Fibroblast of peridontal ligament (primary cell): ENCODE results near the gene C1orf174.

ENCODE experiments used
- DNase-seq: peaks from one replicate; pipeline ENCODE4 v3.0.0-alpha.2; 2010; ENCODE audit errors: extremely low read depth

C1orf174 gene

DNA sequence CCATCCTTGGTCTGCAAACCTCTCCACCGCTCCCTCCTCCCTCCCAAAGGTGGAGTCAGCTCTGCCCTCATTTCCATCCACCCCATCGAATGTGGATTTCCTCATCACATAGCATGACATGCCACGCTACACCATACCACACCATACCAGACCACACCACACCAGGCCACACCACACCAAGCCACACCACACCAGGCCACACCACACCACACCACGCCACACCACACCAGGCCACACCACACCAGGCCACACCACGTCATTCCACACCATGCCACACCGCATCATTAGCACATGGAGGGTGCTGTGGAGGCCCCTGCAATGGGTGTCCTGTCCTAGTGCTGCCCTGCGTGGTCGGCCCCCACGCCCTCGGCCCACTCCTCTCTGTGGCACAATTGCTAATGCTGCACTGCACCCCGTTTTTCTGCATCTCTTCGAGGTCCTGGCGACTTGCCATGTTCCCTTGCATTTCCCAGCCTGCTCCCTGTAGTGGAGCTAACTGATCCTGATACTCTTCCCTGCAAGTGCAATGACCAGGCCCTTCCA is 31.5 kb downstream of the C1orf174 start:
- no peak for DNase-seq

DNA sequence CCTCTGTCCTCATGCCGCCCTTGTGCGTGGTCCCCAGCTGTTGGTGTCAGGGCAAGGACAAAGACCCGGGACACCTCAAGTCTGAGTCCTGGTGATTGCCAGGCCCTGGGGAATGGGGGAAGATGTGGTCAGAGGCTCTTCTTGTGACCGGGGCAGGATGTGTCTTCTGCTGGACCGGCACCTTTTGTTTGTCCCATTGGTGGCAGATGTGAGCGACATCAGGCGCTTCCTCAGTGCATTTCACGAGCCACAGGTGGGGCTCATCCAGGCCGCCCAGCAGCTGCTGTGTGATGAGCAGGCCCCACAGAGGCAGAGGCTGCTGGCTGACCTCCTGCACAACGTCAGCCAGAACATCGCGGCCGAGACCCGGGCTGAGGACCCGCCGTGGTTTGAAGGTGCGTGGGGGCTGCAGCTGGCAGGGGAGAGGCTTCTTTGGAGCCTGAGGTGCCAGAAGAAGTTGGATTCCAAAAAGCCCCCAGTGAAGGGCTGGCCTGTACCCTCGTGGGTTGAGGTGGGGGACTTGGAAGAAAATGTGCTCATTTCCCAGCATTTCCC is 34.4 kb downstream of the C1orf174 start:
- DNase-seq, result no peak

DNA sequence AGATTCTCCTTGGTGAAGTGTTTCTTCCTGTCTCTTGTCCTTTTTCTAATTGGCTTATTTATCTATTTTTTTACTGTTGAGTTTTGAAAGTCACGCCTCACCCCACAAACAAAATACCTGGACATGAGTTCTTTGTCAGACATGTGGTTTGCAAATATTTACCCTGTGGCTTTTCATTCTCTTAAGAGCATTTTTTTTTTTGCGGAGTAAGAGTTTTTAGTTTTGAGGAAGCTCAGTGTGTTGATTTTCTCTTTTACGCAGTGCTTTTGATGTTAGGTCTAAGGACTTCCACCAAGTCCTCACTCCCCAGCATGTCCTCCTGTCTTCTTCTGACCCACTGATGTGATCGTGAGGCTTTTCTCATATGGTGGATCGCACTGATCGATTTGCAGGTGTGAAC is 35.2 kb downstream of the C1orf174 start:
- DNase-seq, result no peak

DNA sequence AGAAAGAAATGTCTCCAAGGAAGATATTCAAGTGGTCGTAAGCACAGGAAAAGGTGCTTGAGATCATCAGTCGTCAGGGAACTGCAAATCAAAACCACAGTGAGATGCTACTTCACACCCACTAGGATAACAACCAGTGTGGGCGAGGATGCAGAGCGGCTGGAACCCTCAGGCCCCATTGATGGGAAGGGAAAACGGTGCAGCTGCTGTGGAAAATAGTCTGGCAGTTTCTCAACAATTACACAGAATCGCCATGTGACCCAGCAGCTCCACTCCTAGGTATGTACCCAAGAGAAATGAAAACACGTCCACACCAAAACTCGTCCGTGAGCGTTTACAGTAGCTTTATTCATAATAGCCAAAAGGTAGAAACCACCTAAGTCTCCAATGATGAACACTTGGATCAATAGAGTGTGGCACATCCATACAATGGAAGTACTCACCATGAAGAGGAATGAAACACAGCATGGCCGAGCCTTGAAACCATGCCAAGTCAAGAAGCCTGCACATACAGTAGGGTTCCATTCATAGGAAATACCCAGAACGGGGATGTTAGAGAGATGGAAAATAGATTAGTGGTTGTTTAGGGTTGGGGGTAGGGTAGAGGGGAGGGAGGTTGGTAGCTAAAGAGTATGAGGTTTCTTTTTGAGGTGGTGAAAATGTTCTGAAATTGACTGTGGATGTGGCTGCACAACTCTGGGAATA is 36.7 kb downstream of the C1orf174 start:
- DNase-seq, result no peak

DNA sequence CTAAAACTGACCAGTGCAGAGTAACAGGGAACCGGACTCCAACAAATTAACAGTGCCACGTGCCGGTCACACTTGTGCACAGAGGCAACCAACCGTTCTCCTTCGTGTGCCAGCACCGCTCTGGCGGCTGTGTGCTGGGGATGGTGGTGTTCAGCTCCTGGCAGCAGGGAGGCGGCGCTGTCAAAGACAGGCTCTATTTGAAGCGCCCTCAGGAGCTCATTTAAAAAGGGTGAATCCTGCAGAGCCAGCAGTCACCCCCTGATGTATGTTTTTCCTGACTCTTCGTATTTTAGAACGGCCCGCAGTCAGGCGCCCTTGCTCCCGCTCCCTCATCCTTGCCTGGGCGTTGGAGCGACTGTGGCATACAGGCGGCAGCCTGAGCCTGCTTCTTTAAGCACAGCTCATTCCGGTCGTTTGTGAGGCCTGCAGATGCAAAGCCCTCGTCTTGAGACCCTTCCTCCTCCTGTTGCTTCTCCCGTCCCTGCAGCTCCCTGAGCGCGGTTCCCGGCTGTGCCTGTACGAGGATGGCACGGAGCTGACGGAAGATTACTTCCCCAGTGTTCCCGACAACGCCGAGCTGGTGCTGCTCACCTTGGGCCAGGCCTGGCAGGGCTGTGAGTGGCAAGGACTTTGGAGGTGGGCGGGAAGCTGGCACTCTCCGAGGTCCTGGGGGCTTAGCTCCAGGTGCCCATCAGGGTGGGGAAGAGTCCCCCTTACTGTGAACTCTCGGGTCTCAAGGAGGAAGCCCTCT is 41.7 kb downstream of the C1orf174 start:
- peak; percentile 37 for DNase-seq

DNA sequence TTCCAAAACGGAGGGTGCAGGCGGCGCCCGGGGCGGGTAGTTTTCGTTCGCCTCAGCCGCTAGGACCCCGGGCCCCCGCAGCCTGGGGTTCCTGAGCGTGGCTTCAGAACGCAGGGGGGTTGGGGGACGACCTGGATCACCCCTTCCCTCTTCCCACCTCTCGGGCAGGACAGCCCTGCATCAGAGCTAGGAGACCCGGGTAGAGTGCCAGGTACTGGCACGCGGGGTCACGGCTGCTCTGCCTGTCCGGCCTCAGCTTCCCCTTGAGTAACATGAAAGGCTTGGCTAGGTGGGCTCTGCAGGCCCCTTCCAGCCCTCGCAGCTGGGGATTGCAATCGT is 42.3 kb downstream of the C1orf174 start:
- DNase-seq, result no peak

DNA sequence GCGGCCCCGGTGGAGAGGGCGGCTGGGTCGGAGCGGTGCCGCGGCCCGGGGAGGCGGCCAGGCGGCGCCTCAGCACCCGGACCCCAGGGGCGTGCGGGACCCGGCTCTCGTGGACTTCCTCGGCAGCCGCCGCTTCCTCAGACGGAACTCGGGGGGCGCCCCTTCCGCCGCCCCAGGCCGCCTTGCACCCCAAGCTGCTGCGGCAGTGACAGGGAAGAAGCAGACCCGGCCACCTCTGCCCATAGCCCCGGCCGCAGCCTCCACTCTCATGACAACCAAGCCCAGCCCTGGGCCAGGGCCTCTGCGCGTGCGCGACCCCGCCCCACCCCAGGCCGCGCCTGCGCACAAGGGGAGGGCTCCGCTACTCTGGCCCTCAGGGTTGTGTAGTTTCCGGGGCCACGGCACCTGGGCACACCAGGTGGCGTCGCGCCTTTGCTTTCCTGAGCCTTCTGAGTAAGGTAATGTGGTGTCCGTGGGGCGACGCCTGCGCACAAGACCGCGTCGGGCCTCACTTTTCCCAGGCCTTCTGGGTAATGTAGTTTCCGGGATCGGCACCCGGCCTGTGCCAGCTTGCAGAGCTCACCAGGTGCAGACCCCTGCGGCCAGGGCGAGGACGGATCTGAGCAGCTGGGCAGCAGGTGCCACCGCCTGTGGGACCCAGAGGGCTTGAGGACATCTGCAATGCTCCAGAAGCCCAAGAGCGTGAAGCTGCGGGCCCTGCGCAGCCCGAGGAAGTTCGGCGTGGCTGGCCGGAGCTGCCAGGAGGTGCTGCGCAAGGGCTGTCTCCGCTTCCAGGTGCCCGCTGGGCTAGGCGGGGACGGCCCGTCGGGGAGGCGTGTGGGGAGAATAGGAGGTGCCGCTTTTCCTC is 42.9 kb downstream of the C1orf174 start, which contains the start of the genes CEP104 and DFFB:
TSS of gene CEP104 (minus strand) at position 289 of the 868 bp plus-strand sequence. CDS start 4,804 bp downstream, outside the sequence.
TSS of gene DFFB (plus strand) at position 554 of the 868 bp plus-strand sequence. CDS start at position 682, 128 bp downstream.
- DNase-seq, result peak; percentile 63

DNA sequence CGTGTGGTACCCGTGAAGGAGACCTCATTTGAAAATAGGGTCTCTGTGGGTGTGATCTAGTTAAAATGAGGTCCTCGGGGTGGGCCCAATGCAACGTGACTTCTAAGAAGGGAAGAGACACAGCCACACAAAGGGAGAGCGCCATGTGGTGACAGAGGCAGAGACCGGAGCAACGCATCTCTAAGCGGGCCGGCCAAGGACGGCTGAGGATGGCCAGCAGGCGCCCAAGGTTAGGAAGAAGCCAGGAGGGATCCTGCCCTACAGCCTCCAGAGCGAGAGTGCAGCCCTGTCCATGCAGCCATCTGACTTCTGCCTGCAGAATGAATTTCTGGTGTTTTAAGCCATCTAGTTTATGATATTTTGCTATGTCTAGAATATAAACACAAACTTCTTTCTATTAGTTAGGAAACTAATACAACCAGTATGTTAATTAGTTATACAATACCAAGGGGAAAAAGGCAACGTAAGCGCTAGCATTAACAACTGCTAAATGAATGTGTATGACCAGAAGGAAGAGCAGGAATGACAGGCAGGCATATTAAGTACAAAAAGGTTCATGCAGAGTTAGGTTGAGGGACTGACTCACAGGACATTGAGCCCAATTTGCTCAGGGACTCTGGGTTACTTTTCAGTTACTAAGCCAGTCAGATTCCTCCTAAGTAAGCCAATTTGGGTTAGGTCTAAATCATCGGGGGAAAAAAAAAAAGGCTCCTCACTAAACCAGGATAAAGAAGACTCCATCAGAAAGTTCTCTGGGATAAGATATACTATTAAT is 47.2 kb downstream of the C1orf174 start:
- no peak for DNase-seq

DNA sequence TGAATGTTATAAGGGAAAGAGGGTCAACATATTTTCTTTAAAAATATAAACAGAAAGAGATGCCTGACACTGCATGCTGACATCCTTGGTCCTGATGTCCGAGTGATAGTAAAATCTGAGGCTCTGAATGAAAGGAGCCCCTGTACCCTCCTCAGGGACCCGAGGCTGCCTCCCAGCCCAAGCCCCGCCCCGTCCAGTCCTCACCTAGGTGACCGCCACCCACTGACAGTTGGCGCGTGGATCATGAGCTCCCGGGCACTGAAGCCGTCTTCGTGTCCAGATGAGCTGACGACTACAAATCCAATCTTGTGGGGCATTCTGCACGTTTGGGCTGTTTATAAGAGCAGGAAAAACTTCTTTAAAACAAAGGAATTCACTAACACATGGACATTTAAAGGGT is 48.0 kb downstream of the C1orf174 start:
- no peak for DNase-seq

DNA sequence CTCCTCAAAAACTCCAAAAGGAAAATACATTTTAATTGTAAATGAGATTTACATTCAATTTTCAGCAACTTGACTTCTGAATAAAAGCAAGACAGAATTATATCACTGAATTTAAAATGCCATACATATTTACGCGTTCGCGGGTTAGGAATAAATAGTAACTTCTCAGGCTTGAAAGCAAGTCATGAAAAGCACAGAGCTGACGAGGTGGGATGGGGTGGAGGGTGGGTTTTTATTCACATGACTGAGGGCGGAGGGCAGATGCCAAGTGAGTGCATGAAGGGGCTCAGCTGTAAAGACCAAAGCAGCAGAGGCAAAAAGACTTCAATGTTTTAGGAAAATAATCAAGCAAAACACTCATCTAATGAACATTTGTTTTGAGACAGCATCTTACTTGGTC is 48.8 kb downstream of the C1orf174 start:
- no peak for DNase-seq

DNA sequence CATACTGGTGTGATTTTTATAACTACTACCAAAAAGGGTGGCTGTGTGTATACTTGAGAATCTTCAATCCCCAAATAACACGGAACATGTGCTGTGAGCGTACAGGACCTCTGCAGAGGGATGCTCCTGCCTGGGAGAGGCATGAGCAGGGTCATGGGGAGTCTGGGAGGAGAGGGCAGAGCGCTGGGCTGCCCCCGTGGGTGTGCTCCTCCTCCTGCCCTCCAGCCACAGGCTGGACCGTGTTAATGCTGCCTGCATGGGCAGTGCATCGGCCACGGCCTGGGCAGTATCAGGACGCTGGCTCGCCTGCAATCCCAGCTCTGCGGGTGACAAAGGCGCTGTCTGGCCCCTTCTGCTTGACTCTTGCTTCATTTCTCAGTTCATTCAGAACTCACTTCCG is 49.2 kb downstream of the C1orf174 start:
- no peak for DNase-seq

DNA sequence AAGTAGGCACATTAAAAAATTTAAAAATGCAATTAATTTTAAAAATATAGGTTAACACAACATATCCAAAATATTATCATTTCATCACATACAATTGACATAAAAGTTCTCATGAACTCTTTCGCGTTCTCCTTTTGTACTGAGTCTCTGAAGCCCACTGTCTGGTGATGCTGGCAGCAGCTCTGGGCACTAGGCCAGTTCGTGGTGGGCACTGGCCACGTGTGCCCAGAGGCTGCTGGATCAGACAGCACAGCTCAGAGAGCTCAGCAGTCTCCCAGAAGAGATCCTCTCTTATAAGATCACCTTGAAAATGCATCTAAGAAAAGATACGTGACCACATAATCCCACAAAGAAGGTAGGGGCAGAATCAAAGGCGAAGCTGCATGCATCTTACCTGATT is 53.0 kb downstream of the C1orf174 start:
- no peak for DNase-seq

DNA sequence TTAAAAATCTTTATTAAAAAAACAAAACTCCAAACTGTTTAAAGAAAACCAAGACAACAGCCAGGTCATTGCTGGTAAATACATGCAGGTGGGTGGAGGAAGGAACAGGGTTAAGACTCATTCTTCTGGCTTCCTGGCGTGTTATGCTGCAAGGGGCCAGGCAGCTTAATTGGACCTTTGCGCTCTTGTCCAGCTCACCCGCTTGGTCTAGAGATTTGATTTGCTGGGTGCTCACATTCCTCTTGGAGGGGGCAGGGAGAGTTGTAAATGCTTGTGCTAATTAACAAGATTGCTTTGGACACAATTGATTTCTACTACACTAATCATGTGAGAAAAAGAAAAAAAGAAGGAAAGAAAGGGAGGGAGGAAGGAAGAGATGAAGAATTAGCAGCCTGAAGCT is 53.5 kb downstream of the C1orf174 start:
- no peak for DNase-seq

DNA sequence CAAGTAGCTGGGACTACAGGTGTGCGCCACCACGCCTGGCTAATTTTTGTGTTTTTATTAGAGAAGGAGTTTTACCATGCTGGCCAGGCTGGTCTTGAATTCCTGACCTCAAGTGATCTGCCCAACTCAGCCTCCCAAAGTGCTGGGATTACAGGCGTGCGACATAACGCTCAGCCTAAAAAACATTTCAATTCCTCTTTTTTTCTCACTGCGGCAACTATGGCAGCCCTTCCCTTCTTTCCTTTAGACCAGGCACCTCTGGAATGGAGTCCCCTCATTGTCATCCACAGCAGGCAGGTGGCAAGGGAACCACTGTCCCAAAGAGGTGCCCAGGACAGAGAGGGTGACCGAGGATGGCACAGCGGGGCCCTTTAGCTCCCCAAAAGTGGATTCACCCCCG is 57.2 kb downstream of the C1orf174 start:
- no peak for DNase-seq

DNA sequence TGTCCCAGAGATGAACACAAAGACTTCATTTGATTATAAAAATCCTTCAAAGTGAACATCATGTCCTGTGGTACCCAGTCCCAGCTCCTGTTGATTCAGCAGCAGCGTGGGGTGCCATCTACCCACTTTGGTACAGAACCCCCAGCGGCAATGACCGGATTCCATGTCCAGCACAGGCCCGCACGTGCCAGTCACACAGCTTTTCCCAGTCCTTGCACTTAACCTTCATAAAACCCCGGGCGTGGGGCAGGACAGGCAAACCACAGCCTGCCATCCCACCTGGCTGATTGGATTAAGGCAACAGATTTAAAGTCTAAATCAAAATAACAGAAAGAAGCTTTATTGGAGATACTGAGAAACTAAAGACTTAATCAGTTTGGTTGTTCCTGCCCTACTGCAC is 58.6 kb downstream of the C1orf174 start:
- no peak for DNase-seq
